Endodermal cell (in vitro differentiated cells): Measurements from ENCODE around the gene TULP3. TPM values are rescaled to one million over a fixed set of nuclear protein-coding genes. Genes with fewer than 3 reads are reported as not detected.

Experiments used
- DNase-seq: peaks from one replicate; pipeline ENCODE4 v3.0.0-alpha.2; 2017
- H3K27ac ChIP-seq: 2 replicates; pipeline ENCODE4 v1.5.1; 2013; ENCODE audit warnings: mild to moderate bottlenecking, low read depth, low read length, moderate library complexity
- H3K27me3 ChIP-seq: 2 replicates; pipeline ENCODE4 v1.6.1; 2013; ENCODE audit warnings: mild to moderate bottlenecking, low read length, moderate library complexity; ENCODE audit not compliant: insufficient read depth, control insufficient read depth, poor library complexity, severe bottlenecking
- H3K36me3 ChIP-seq: 2 replicates; pipeline ENCODE4 v1.7.0; 2013; ENCODE audit warnings: mild to moderate bottlenecking, low read length, moderate library complexity; ENCODE audit not compliant: control insufficient read depth, insufficient read depth
- H3K4me1 ChIP-seq: one replicate; pipeline ENCODE4 v1.7.0; 2013; ENCODE audit warnings: low read length; ENCODE audit not compliant: control insufficient read depth, insufficient read depth
- H3K4me3 ChIP-seq: 2 replicates; pipeline ENCODE4 v1.5.1; 2013; ENCODE audit warnings: mild to moderate bottlenecking, low read length, moderate library complexity
- H3K9ac ChIP-seq: 2 replicates; pipeline ENCODE4 v1.6.1; 2013; ENCODE audit warnings: mild to moderate bottlenecking, low read length, moderate library complexity; ENCODE audit not compliant: poor library complexity, severe bottlenecking; ENCODE audit errors: extremely low read depth
- H3K9me3 ChIP-seq: 2 replicates; pipeline ENCODE4 v1.6.1; 2013; ENCODE audit warnings: mild to moderate bottlenecking, low read length, moderate library complexity; ENCODE audit not compliant: control insufficient read depth
- H3K27ac Mint-ChIP-seq: 2 replicates; pipeline ENCODE4 v1.8.0; 2020; ENCODE audit warnings: mixed read lengths
- H3K27me3 Mint-ChIP-seq: 2 replicates; pipeline ENCODE4 v1.8.0; 2021; ENCODE audit warnings: mild to moderate bottlenecking, mixed read lengths; ENCODE audit not compliant: insufficient read depth
- H3K36me3 Mint-ChIP-seq: 2 replicates; pipeline ENCODE4 v1.8.0; 2020; ENCODE audit warnings: low read depth, mixed read lengths
- H3K4me1 Mint-ChIP-seq: 2 replicates; pipeline ENCODE4 v1.8.0; 2020; ENCODE audit warnings: mixed read lengths
- H3K4me3 Mint-ChIP-seq: 2 replicates; pipeline ENCODE4 v1.8.0; 2020; ENCODE audit warnings: mild to moderate bottlenecking, moderate library complexity, mixed read lengths
- H3K9me3 Mint-ChIP-seq: 2 replicates; pipeline ENCODE4 v1.8.0; 2020; ENCODE audit warnings: mild to moderate bottlenecking, mixed read lengths
- WGBS, 2 experiments: methylation state at CpG; one replicate each; pipeline versions ENCODE4 v1.1.5 to v1.1.7; 2013; ENCODE audit warnings: missing lambda C conversion rate in 2 of 2, mixed read lengths in 1 of 2; ENCODE audit not compliant: insufficient coverage in 1 of 2, insufficient read length in 1 of 2; 5-methylcytosine and 5-hydroxymethylcytosine counted together
- total RNA-seq, 2 donors: library from RNA; stranded (reverse); fragmentation: NEBNext Ultra II Directional in 1 of 2; extraction: Animal tissue kit (Norgen Biotek cat#: 25700) in 1 of 2; gene quantifications; 2 replicates in 1 of 2; 3 replicates in 1 of 2; pipeline ENCODE4 v1.2.1, GENCODE V29; 2021
- TF ChIP-seq, protein P1 (sequence below): fragments of 200-600 bp; sonication (generic); conservative IDR thresholded peaks from 2 replicates; pipeline ENCODE4 v1.5.0; 2021; ENCODE audit warnings: antibody characterized with exemption, mild to moderate bottlenecking

The TULP3 gene
- total RNA-seq, 2 donors from 2014 or later = 28.1 to 47.9 TPM

DNA sequence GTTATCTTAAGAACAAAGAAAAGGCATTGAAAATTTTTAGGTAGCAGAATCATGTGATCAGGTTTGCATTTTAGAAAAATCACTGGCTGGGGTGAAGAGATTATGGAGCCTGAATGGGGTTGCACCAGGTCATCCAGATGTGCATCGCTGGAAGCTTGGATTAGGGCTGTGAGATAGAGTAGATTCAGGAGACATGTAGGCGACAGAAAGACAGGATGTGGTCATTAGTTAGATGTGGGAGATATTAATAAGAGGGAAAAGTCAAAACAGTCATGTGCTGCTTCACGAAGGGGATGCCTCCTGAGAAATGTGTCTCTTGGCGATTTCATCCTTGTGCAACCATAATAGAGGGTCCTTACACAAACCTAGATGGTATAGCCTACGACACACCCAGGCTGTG, 93.6 kb downstream of the TULP3 start:
- Histone ChIP-seq H3K4me1 (no peaks in the 10 kb centered on the region), H3K36me3 (peaks cover 39% of the 10 kb centered on the region), H3K4me3 (no peak overlapping the region), H3K9ac (no peak overlapping the region), H3K27ac (no peak overlapping the region), H3K9me3 (peaks cover 9% of the 10 kb centered on the region), H3K27me3 (no peaks in the 10 kb centered on the region)
- TF ChIP-seq, protein P1, sequence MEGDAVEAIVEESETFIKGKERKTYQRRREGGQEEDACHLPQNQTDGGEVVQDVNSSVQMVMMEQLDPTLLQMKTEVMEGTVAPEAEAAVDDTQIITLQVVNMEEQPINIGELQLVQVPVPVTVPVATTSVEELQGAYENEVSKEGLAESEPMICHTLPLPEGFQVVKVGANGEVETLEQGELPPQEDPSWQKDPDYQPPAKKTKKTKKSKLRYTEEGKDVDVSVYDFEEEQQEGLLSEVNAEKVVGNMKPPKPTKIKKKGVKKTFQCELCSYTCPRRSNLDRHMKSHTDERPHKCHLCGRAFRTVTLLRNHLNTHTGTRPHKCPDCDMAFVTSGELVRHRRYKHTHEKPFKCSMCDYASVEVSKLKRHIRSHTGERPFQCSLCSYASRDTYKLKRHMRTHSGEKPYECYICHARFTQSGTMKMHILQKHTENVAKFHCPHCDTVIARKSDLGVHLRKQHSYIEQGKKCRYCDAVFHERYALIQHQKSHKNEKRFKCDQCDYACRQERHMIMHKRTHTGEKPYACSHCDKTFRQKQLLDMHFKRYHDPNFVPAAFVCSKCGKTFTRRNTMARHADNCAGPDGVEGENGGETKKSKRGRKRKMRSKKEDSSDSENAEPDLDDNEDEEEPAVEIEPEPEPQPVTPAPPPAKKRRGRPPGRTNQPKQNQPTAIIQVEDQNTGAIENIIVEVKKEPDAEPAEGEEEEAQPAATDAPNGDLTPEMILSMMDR = no peak
- Mint-ChIP-seq H3K27ac (no peak overlapping the region), H3K27me3 (no peaks in the 10 kb centered on the region), H3K36me3 (peaks cover 42% of the 10 kb centered on the region), H3K4me3 (no peak overlapping the region), H3K4me1 (peaks cover 6% of the 10 kb centered on the region), H3K9me3 (peaks cover 20% of the 10 kb centered on the region)
- 91 to 95% methylated on average over 5 of the region's 5 CpGs for WGBS, 2 experiments
- DNase-seq = no peak

DNA sequence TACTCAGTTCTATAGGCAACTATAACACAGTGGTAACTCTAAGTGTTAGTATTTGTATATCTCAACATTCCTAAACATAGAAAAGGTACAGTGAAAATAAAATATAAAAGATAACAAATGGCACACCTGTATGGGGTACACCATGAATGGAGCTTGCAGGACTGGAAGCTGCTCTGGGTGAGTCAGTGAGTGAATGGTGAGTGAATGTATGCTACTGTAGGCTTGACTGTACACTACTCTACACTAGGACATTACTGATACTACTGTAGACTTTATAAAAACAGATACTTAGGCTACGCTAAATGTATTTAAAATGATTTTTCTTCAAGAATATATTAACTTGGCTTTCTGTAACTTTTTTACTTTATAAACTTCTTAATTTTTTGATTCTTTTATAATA, 94.0 kb downstream of the TULP3 start:
- Histone ChIP-seq H3K9ac (no peak overlapping the region), H3K9me3 (peaks cover 14% of the 10 kb centered on the region), H3K27ac (no peak overlapping the region), H3K4me1 (no peaks in the 10 kb centered on the region), H3K27me3 (no peaks in the 10 kb centered on the region), H3K4me3 (no peak overlapping the region), H3K36me3 (peaks cover 37% of the 10 kb centered on the region)
- peaks cover 41% of the 10 kb centered on the region for H3K36me3 Mint-ChIP-seq
- TF ChIP-seq, protein P1 = no peak
- WGBS, 2 experiments = 100% methylated on average over 1 of the region's 1 CpG; no CpG with 5 or more reads in 1 of the 2 experiments
- H3K27me3 Mint-ChIP-seq = no peaks in the 10 kb centered on the region
- H3K27ac Mint-ChIP-seq = no peak overlapping the region
- H3K4me1 Mint-ChIP-seq = peaks cover 6% of the 10 kb centered on the region
- no peak overlapping the region for H3K4me3 Mint-ChIP-seq
- peaks cover 24% of the 10 kb centered on the region for H3K9me3 Mint-ChIP-seq
- no peak for DNase-seq

DNA sequence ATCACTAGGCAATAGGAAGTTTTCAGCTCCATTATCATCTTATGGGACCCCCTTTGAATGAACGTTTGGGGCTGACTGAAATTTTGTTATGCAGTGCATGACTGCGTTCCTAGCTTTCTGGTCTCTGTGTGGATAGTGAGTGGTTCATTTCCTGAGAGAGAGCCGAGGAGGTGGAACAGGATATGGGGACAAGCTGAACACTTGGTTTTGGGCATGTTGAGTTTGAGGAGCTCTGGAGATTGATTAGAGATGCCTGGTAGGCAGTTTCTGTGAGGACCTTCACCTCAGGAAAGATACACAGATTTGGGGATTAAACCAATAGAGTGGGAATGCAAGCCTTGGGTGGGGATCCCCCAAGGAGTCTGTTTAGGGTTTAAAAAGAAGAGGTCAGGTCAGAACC, 96.2 kb downstream of the TULP3 start:
- Histone ChIP-seq H3K9me3 (peaks cover 19% of the 10 kb centered on the region), H3K4me3 (no peak overlapping the region), H3K27me3 (no peaks in the 10 kb centered on the region), H3K27ac (no peak overlapping the region), H3K4me1 (no peaks in the 10 kb centered on the region), H3K9ac (no peak overlapping the region), H3K36me3 (peaks cover 35% of the 10 kb centered on the region)
- Mint-ChIP-seq H3K9me3 (peaks cover 35% of the 10 kb centered on the region), H3K27ac (peak overlapping the region; percentile 4), H3K36me3 (peaks cover 45% of the 10 kb centered on the region), H3K4me3 (no peak overlapping the region), H3K4me1 (peaks cover 6% of the 10 kb centered on the region), H3K27me3 (no peaks in the 10 kb centered on the region)
- TF ChIP-seq, protein P1 = no peak
- DNase-seq = no peak
- WGBS, 2 experiments = 79 to 96% methylated on average over 3 of the region's 3 CpGs
